Measurements from ENCODE around the gene KLHDC9. TPM values are rescaled to one million over a fixed set of nuclear protein-coding genes. Genes with fewer than 3 reads are reported as not detected.

The KLHDC9 gene
- total and polyA plus RNA-seq, 2 of the 8 experiments (the other 6 are each of a cell fraction or from before 2014, with no cell fraction given) = 6.5 to 15.6 TPM

DNA sequence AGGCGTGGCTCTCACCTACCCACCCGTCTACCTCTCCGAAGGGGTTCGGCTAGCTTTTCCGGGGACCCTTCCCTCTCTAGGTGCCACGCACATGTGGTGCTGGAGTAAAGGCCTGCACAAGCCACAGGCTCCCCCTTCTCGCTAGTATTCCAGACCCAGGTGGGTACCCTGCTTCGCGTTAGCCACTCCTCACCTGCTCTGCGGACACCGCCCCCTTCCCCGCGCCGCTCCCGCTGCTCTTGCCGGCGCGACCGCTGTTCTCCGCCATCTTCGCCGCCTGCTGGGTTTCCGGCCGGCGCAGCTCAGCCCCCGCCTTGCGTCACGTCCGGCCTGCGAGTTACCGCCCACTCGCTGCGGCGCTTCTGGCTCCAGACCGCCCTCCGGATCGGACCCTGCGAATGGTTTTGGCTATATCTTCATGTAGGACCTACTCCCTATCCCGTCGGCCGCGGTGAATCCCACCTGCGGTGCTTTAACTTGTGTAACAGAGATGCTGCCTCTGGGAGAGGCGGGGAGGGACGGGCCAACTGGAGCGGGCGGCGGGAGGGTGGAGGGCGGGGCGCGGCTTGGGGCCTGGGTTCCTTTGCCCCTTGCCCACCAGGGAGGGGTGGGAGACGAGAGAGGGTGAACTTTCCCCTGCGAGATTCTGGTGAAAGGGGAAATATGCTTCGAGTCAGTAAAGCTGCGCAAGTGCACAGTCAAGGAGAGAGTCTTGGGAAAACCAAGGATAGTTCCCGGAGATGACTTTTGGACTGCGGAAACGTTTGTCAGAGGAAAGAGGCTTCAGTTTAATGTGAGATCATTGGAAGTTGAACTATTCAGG, 19.8 kb downstream of the KLHDC9 start, which contains the start of the genes NIT1 and PFDN2 (continued):
- TF ChIP-seq, protein P1, sequence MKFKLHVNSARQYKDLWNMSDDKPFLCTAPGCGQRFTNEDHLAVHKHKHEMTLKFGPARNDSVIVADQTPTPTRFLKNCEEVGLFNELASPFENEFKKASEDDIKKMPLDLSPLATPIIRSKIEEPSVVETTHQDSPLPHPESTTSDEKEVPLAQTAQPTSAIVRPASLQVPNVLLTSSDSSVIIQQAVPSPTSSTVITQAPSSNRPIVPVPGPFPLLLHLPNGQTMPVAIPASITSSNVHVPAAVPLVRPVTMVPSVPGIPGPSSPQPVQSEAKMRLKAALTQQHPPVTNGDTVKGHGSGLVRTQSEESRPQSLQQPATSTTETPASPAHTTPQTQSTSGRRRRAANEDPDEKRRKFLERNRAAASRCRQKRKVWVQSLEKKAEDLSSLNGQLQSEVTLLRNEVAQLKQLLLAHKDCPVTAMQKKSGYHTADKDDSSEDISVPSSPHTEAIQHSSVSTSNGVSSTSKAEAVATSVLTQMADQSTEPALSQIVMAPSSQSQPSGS (IDR thresholded peaks at IDR 0.05; ENCODE audit: low read length) = no peak
- no peak; the same call in 1 of the 2 replicates for TF ChIP-seq JUND (IDR thresholded peaks at IDR 0.05; ENCODE audit: low read length)
- TF ChIP-seq ASH2L (IDR thresholded peaks at IDR 0.05; ENCODE audit: low read length) = peak; percentile 91
- TF ChIP-seq, protein P2, sequence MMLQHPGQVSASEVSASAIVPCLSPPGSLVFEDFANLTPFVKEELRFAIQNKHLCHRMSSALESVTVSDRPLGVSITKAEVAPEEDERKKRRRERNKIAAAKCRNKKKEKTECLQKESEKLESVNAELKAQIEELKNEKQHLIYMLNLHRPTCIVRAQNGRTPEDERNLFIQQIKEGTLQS (IDR thresholded peaks at IDR 0.05; ENCODE audit: insufficient read depth, low read depth, low read length) = no peak
- TF ChIP-seq, protein P3, sequence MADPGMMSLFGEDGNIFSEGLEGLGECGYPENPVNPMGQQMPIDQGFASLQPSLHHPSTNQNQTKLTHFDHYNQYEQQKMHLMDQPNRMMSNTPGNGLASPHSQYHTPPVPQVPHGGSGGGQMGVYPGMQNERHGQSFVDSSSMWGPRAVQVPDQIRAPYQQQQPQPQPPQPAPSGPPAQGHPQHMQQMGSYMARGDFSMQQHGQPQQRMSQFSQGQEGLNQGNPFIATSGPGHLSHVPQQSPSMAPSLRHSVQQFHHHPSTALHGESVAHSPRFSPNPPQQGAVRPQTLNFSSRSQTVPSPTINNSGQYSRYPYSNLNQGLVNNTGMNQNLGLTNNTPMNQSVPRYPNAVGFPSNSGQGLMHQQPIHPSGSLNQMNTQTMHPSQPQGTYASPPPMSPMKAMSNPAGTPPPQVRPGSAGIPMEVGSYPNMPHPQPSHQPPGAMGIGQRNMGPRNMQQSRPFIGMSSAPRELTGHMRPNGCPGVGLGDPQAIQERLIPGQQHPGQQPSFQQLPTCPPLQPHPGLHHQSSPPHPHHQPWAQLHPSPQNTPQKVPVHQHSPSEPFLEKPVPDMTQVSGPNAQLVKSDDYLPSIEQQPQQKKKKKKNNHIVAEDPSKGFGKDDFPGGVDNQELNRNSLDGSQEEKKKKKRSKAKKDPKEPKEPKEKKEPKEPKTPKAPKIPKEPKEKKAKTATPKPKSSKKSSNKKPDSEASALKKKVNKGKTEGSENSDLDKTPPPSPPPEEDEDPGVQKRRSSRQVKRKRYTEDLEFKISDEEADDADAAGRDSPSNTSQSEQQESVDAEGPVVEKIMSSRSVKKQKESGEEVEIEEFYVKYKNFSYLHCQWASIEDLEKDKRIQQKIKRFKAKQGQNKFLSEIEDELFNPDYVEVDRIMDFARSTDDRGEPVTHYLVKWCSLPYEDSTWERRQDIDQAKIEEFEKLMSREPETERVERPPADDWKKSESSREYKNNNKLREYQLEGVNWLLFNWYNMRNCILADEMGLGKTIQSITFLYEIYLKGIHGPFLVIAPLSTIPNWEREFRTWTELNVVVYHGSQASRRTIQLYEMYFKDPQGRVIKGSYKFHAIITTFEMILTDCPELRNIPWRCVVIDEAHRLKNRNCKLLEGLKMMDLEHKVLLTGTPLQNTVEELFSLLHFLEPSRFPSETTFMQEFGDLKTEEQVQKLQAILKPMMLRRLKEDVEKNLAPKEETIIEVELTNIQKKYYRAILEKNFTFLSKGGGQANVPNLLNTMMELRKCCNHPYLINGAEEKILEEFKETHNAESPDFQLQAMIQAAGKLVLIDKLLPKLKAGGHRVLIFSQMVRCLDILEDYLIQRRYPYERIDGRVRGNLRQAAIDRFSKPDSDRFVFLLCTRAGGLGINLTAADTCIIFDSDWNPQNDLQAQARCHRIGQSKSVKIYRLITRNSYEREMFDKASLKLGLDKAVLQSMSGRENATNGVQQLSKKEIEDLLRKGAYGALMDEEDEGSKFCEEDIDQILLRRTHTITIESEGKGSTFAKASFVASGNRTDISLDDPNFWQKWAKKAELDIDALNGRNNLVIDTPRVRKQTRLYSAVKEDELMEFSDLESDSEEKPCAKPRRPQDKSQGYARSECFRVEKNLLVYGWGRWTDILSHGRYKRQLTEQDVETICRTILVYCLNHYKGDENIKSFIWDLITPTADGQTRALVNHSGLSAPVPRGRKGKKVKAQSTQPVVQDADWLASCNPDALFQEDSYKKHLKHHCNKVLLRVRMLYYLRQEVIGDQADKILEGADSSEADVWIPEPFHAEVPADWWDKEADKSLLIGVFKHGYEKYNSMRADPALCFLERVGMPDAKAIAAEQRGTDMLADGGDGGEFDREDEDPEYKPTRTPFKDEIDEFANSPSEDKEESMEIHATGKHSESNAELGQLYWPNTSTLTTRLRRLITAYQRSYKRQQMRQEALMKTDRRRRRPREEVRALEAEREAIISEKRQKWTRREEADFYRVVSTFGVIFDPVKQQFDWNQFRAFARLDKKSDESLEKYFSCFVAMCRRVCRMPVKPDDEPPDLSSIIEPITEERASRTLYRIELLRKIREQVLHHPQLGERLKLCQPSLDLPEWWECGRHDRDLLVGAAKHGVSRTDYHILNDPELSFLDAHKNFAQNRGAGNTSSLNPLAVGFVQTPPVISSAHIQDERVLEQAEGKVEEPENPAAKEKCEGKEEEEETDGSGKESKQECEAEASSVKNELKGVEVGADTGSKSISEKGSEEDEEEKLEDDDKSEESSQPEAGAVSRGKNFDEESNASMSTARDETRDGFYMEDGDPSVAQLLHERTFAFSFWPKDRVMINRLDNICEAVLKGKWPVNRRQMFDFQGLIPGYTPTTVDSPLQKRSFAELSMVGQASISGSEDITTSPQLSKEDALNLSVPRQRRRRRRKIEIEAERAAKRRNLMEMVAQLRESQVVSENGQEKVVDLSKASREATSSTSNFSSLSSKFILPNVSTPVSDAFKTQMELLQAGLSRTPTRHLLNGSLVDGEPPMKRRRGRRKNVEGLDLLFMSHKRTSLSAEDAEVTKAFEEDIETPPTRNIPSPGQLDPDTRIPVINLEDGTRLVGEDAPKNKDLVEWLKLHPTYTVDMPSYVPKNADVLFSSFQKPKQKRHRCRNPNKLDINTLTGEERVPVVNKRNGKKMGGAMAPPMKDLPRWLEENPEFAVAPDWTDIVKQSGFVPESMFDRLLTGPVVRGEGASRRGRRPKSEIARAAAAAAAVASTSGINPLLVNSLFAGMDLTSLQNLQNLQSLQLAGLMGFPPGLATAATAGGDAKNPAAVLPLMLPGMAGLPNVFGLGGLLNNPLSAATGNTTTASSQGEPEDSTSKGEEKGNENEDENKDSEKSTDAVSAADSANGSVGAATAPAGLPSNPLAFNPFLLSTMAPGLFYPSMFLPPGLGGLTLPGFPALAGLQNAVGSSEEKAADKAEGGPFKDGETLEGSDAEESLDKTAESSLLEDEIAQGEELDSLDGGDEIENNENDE (IDR thresholded peaks at IDR 0.05; ENCODE audit: insufficient replicate concordance, low read length) = no peak
- no peak for TF ChIP-seq KDM1A (IDR thresholded peaks at IDR 0.05; ENCODE audit: borderline replicate concordance, low read length)
